Hepatocyte (in vitro differentiated cells): Measurements from ENCODE around the gene GAP43. TPM values are rescaled to one million over a fixed set of nuclear protein-coding genes. Genes with fewer than 3 reads are reported as not detected.

ENCODE experiments used
- DNase-seq: peaks from one replicate; pipeline ENCODE4 v3.0.0-alpha.2; 2016; ENCODE audit warnings: low spot score
- H2AFZ ChIP-seq: fragments of 200-600 bp; sonication (generic); 2 replicates; pipeline ENCODE4 v1.6.0; 2016; ENCODE audit warnings: antibody characterized with exemption, mild to moderate bottlenecking
- H3K27ac ChIP-seq: fragments of 200-600 bp; sonication (generic); 2 replicates; pipeline ENCODE4 v1.5.1; 2016; ENCODE audit warnings: mild to moderate bottlenecking
- H3K27me3 ChIP-seq: fragments of 200-600 bp; sonication (generic); 2 replicates; pipeline ENCODE4 v1.6.1; 2016
- H3K36me3 ChIP-seq: fragments of 200-600 bp; sonication (generic); replicated peaks from 2 replicates; pipeline ENCODE4 v1.5.1; 2016; ENCODE audit warnings: low read depth; ENCODE audit not compliant: insufficient read depth
- H3K4me1 ChIP-seq: fragments of 200-600 bp; sonication (generic); 2 replicates; pipeline ENCODE4 v1.5.1; 2016; ENCODE audit warnings: mild to moderate bottlenecking, moderate library complexity; ENCODE audit not compliant: insufficient read depth
- H3K4me2 ChIP-seq: fragments of 200-600 bp; sonication (generic); 2 replicates; pipeline ENCODE4 v1.6.0; 2016
- H3K4me3 ChIP-seq: fragments of 200-600 bp; sonication (generic); 2 replicates; pipeline ENCODE4 v1.5.1; 2016; ENCODE audit warnings: mild to moderate bottlenecking
- H3K79me2 ChIP-seq: fragments of 200-600 bp; sonication (generic); 2 replicates; pipeline ENCODE4 v1.6.0; 2017; ENCODE audit warnings: mild to moderate bottlenecking
- H3K9me2 ChIP-seq: fragments of 200-600 bp; sonication (generic); replicated peaks from 2 replicates; pipeline ENCODE4 v1.6.0; 2017; ENCODE audit warnings: mild to moderate bottlenecking; ENCODE audit not compliant: insufficient read depth
- H3K9me3 ChIP-seq: fragments of 200-600 bp; sonication (generic); 2 replicates; pipeline ENCODE4 v1.5.1; 2016; ENCODE audit warnings: low read depth, mild to moderate bottlenecking
- H4K20me1 ChIP-seq: fragments of 200-600 bp; sonication (generic); 2 replicates; pipeline ENCODE4 v1.6.0; 2016; ENCODE audit warnings: mild to moderate bottlenecking; ENCODE audit not compliant: insufficient read depth, poor library complexity, severe bottlenecking
- EZH2 ChIP-seq: fragments of 200-600 bp; sonication (generic); IDR thresholded peaks from 2 replicates; pipeline ENCODE4 v1.6.1; 2016; ENCODE audit warnings: antibody characterized with exemption, mild to moderate bottlenecking, borderline replicate concordance
- EZH2phosphoT487 ChIP-seq: fragments of 200-600 bp; sonication (generic); IDR thresholded peaks from one replicate; pipeline ENCODE4 v1.6.1; 2018; ENCODE audit warnings: antibody characterized with exemption, mild to moderate bottlenecking, low read depth, moderate library complexity; ENCODE audit not compliant: unreplicated experiment, severe bottlenecking
- WGBS: methylation state at CpG from one replicate; pipeline ENCODE4 v1.1.6; 2016; ENCODE audit warnings: low lambda C conversion rate; ENCODE audit errors: missing lambda C conversion rate; 5-methylcytosine and 5-hydroxymethylcytosine counted together
- polyA plus RNA-seq: library from polyadenylated mRNA; unstranded; fragments of >200 nt; fragmentation: Nextera tagmentation; extraction: Ambion mirVana; gene quantifications from 2 replicates; pipeline ENCODE4 v1.2.1, GENCODE V29; 2016
- total RNA-seq: library from RNA; depleted of rRNA; stranded (reverse); fragments of >200 nt; gene quantifications from 2 replicates; pipeline ENCODE4 v1.2.3, GENCODE V29; 2014
- TF ChIP-seq, protein P1 (sequence below): fragments of 200-600 bp; sonication (generic); IDR thresholded peaks from 2 replicates; pipeline ENCODE4 v1.5.1; 2016; ENCODE audit warnings: antibody characterized with exemption, mild to moderate bottlenecking; ENCODE audit not compliant: poor library complexity

GAP43 gene
- total and polyA plus RNA-seq, 2 experiments from 2014 or later, result 0.60 to 0.81 TPM

DNA sequence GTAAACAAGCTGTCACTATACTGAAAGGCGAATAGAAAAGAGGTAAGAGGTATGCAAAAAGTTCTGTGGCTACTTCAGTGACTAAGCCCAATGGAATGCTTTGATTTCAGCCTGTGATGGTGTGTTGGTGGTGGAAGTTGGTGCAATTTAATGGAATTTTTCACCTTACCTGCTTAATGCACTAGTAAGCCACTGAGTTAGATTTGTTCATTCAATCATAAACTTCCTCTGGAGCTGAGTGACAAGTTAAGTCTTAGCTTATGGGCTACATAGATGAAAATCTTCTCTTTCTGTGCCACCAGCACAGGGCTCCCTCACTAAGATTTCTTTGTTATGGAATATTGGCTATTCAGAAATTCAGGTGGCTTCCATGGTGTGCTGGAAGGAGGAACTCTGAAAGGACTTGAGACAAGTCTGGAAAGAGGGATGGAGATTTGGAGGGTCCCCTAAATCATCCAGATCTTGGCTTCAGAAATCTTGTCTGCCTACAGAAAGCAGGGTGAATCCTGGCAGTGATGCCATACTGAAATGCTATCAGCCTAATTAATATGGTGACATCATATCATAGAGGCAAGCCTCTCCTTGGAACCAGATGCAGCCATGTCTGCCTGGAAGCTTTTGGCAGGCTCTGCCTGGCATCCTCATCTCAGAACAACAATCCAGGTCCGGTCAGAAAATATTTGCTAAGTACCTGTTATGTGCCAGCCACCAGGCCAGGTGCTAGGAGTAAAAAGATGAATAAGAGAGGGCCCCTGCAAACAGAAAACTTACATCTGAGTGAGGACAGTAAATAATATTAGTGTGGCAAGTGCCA, 8.1 kb upstream of the GAP43 start:
- H3K4me3 ChIP-seq, result no peak overlapping the region
- 65% methylated on average over 2 of the region's 2 CpGs for WGBS
- H3K27ac ChIP-seq, result no peak overlapping the region
- H3K4me2 ChIP-seq, result no peak overlapping the region
- H3K4me1 ChIP-seq, result no peaks in the 10 kb centered on the region
- TF ChIP-seq EZH2phosphoT487, result no peak
- TF ChIP-seq EZH2, result no peak
- TF ChIP-seq, protein P1, sequence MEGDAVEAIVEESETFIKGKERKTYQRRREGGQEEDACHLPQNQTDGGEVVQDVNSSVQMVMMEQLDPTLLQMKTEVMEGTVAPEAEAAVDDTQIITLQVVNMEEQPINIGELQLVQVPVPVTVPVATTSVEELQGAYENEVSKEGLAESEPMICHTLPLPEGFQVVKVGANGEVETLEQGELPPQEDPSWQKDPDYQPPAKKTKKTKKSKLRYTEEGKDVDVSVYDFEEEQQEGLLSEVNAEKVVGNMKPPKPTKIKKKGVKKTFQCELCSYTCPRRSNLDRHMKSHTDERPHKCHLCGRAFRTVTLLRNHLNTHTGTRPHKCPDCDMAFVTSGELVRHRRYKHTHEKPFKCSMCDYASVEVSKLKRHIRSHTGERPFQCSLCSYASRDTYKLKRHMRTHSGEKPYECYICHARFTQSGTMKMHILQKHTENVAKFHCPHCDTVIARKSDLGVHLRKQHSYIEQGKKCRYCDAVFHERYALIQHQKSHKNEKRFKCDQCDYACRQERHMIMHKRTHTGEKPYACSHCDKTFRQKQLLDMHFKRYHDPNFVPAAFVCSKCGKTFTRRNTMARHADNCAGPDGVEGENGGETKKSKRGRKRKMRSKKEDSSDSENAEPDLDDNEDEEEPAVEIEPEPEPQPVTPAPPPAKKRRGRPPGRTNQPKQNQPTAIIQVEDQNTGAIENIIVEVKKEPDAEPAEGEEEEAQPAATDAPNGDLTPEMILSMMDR, result no peak
- H3K9me3 ChIP-seq, result no peaks in the 10 kb centered on the region
- H3K79me2 ChIP-seq, result no peaks in the 10 kb centered on the region
- no peaks in the 10 kb centered on the region for H4K20me1 ChIP-seq
- H2AFZ ChIP-seq, result no peak overlapping the region
- DNase-seq, result peak; percentile 17
- H3K9me2 ChIP-seq, result no peaks in the 10 kb centered on the region
- H3K36me3 ChIP-seq, result no peaks in the 10 kb centered on the region
- no peaks in the 10 kb centered on the region for H3K27me3 ChIP-seq

DNA sequence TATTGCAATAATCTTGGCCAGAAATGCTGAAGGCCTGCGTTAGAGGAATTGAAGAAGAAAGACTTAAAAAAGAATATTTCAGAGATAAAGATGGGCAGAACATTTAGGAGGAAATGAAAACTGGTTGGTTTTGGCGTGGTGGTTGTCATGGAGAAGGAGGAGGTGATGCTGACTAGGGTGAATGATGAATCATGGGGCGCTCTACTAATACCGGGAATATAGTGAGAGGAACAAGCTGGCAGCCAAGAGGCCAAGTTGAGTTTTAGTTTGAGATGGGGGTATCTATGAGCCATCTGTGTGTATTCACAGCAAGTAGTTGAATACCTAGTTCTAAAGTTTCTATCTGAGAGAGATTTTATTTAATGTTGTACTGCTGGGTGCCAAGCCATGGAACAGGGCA, 6.8 kb upstream of the GAP43 start:
- Histone ChIP-seq H3K4me2 (no peak overlapping the region), H3K79me2 (no peaks in the 10 kb centered on the region), H2AFZ (no peak overlapping the region), H3K4me1 (no peaks in the 10 kb centered on the region), H3K4me3 (no peak overlapping the region), H4K20me1 (no peaks in the 10 kb centered on the region), H3K9me2 (no peaks in the 10 kb centered on the region), H3K9me3 (no peaks in the 10 kb centered on the region), H3K27me3 (no peaks in the 10 kb centered on the region), H3K36me3 (no peaks in the 10 kb centered on the region), H3K27ac (no peak overlapping the region)
- DNase-seq, result no peak
- 90% methylated on average over 4 of the region's 4 CpGs for WGBS
- TF ChIP-seq EZH2phosphoT487 (no peak), EZH2 (no peak)
- TF ChIP-seq, protein P1, result no peak

DNA sequence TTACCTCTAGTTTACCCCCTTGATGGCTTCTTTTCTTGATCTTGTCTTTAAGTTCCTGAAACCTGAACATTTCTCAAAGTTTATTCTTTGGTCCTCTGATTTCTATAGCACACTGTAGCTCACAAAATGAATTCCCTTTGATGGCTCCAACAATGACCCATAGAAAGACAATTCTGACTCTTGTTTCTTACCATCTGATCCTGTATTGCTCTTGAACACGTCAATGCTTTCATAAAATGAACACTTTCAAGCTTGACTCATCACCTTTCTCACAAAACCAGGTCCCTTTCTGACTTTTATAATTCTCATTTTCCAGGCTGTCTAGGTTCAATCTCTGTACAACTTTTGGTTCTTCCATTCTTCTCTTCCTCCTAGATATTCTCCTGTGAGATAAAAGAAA, 5.7 kb upstream of the GAP43 start:
- Histone ChIP-seq H3K27me3 (no peaks in the 10 kb centered on the region), H3K9me3 (no peaks in the 10 kb centered on the region), H4K20me1 (no peaks in the 10 kb centered on the region), H3K9me2 (no peaks in the 10 kb centered on the region), H3K4me2 (no peak overlapping the region), H3K36me3 (no peaks in the 10 kb centered on the region), H3K27ac (no peak overlapping the region), H3K79me2 (no peaks in the 10 kb centered on the region), H2AFZ (no peak overlapping the region), H3K4me3 (no peak overlapping the region), H3K4me1 (no peaks in the 10 kb centered on the region)
- no peak for DNase-seq
- TF ChIP-seq EZH2phosphoT487, result no peak
- TF ChIP-seq, protein P1, result no peak
- no peak for TF ChIP-seq EZH2
- WGBS, result 94% methylated on average over 1 of the region's 1 CpG
